Upper lobe of left lung (tissue), 6 donors: Measurements from ENCODE around the gene PLAC8L1. TPM values are rescaled to one million over a fixed set of nuclear protein-coding genes. Genes with fewer than 3 reads are reported as not detected.

ENCODE experiments used
- ATAC-seq, 2 donors: fragments of 200-7000 bp; cut with Tn5 transposase; one replicate each; pipeline ENCODE4 v1.9.1; 2022; ENCODE audit warnings: mild to moderate bottlenecking in 2 of 2, moderate library complexity in 2 of 2; ENCODE audit not compliant: low FRiP score in 2 of 2
- DNase-seq, 2 donors: peaks; one replicate each; pipeline ENCODE4 v3.0.0-alpha.2; 2019 to 2020
- H3K27ac ChIP-seq, 4 donors: fragments of 200-600 bp; sonication (generic); one replicate each; pipeline ENCODE4 v1.5.1; 2016 to 2019
- H3K27me3 ChIP-seq, 4 donors: fragments of 200-600 bp; sonication (generic); one replicate each; pipeline ENCODE4 v1.5.1; 2017 to 2019
- H3K36me3 ChIP-seq, 4 donors: fragments of 200-600 bp; sonication (generic); one replicate each; pipeline ENCODE4 v1.5.1; 2016 to 2019
- H3K4me1 ChIP-seq, 4 donors: fragments of 200-600 bp; sonication (generic); one replicate each; pipeline ENCODE4 v1.5.1; 2018 to 2019
- H3K4me3 ChIP-seq, 4 donors: fragments of 200-600 bp; sonication (generic); one replicate each; pipeline ENCODE4 v1.5.1; 2017 to 2019; ENCODE audit warnings: mild to moderate bottlenecking in 2 of 4, moderate library complexity in 1 of 4
- H3K9me3 ChIP-seq, 4 donors: fragments of 200-600 bp; sonication (generic); one replicate each; pipeline ENCODE4 v1.5.1; 2018 to 2019
- CTCF ChIP-seq, 6 experiments: fragments of 450-650 bp in 4 of 6; fragments of 200-600 bp in 2 of 6; sonication (generic) in 2 of 6; IDR thresholded peaks; one replicate each; pipeline ENCODE4 v1.5.1; 2016 to 2019; ENCODE audit warnings: antibody characterized with exemption in 6 of 6
- EP300 ChIP-seq, 4 donors: sonication (generic); formaldehyde crosslinking; IDR thresholded peaks; one replicate each; pipeline ENCODE4 v1.5.1; 2017; ENCODE audit warnings: antibody characterized with exemption in 4 of 4, control low read depth in 2 of 4
- POLR2A ChIP-seq, 4 donors: fragments of 450-650 bp; IDR thresholded peaks; one replicate each; pipeline ENCODE4 v1.5.1; 2016 to 2017; ENCODE audit warnings: antibody characterized with exemption in 4 of 4, mild to moderate bottlenecking in 2 of 4
- POLR2AphosphoS5 ChIP-seq, 2 donors: sonication (generic); formaldehyde crosslinking; IDR thresholded peaks; one replicate each; pipeline ENCODE4 v1.5.1; 2017; ENCODE audit warnings: antibody characterized with exemption in 2 of 2
- WGBS, 2 donors: methylation state at CpG; one replicate each; pipeline ENCODE4 v1.1.5; 2017 to 2018; 5-methylcytosine and 5-hydroxymethylcytosine counted together
- total RNA-seq, 6 donors: library from RNA; depleted of rRNA in 4 of 6; stranded (reverse); fragments of >200 nt in 4 of 6; gene quantifications; one replicate each; pipeline versions ENCODE4 v1.1.0 to v1.2.1, GENCODE V29; 2016 to 2021
- donor health status: DM: no; HTN: no; CAD: no; lungs with moderate emphysema.
- donor health status: DM: no; HTN: yes; CAD: no; lungs with severe emphysema.

Gene PLAC8L1
- total RNA-seq, 6 donors from 2014 or later = 1.3 TPM; not detected in 5

GRCh38 chr5:146050086-146050485 lies 55.3 kb downstream of the PLAC8L1 start:
- no peak overlapping the region for H3K27ac ChIP-seq

GRCh38 chr5:146049704-146050026 lies 55.7 kb downstream of the PLAC8L1 start:
- H3K9me3 ChIP-seq = no peaks in the 10 kb centered on the region
- no peak overlapping the region for H3K4me3 ChIP-seq
- no peaks in the 10 kb centered on the region for H3K36me3 ChIP-seq
- H3K27ac ChIP-seq = no peak overlapping the region
- no peaks in the 10 kb centered on the region for H3K27me3 ChIP-seq
- 51 to 77% methylated on average over 3 of the region's 3 CpGs for WGBS, 2 donors
- no peak for DNase-seq
- TF ChIP-seq CTCF (IDR thresholded peaks at IDR 0.05) = peak in 1 of 6 experiments; percentile 4
- no peak for TF ChIP-seq POLR2AphosphoS5 (IDR thresholded peaks at IDR 0.05)
- no peak for TF ChIP-seq POLR2A (IDR thresholded peaks at IDR 0.05)
- no peak for TF ChIP-seq EP300 (IDR thresholded peaks at IDR 0.05)
- no peak for ATAC-seq
- no peaks in the 10 kb centered on the region for H3K4me1 ChIP-seq

More at GRCh38 chr5:146050086-146050485, 55.3 kb downstream of the PLAC8L1 start:
- no peaks in the 10 kb centered on the region for H3K27me3 ChIP-seq
- no peak for DNase-seq
- TF ChIP-seq POLR2A (IDR thresholded peaks at IDR 0.05) (no peak), CTCF (IDR thresholded peaks at IDR 0.05) (no peak), POLR2AphosphoS5 (IDR thresholded peaks at IDR 0.05) (no peak), EP300 (IDR thresholded peaks at IDR 0.05) (no peak)
- H3K9me3 ChIP-seq = no peaks in the 10 kb centered on the region
- ATAC-seq = no peak
- WGBS, 2 donors = 79 to 90% methylated on average over 5 of the region's 5 CpGs
- H3K36me3 ChIP-seq = no peaks in the 10 kb centered on the region
- H3K4me3 ChIP-seq = no peak overlapping the region
- H3K4me1 ChIP-seq = no peaks in the 10 kb centered on the region

- DNase-seq (peak; percentile 10 to 52), ATAC-seq (peak; percentile 55 to 71)
- WGBS, 2 donors = 71 to 76% methylated on average over 13 to 15 of the region's 15 CpGs
Observed at GRCh38 chr5:146048994-146049703, 56.2 kb downstream of the PLAC8L1 start.

GRCh38 chr5:146047396-146047795 lies 58.0 kb downstream of the PLAC8L1 start:
- Histone ChIP-seq H3K27ac (no peak overlapping the region), H3K9me3 (no peaks in the 10 kb centered on the region), H3K36me3 (no peaks in the 10 kb centered on the region), H3K27me3 (no peaks in the 10 kb centered on the region), H3K4me3 (no peak overlapping the region), H3K4me1 (no peaks in the 10 kb centered on the region)
- DNase-seq (no peak), ATAC-seq (no peak)
- 66% methylated on average over 4 of the region's 4 CpGs for WGBS, 2 donors
- no peak for TF ChIP-seq POLR2AphosphoS5 (IDR thresholded peaks at IDR 0.05)
- TF ChIP-seq CTCF (IDR thresholded peaks at IDR 0.05) = no peak
- no peak for TF ChIP-seq POLR2A (IDR thresholded peaks at IDR 0.05)
- no peak for TF ChIP-seq EP300 (IDR thresholded peaks at IDR 0.05)

More at GRCh38 chr5:146048994-146049703, 56.2 kb downstream of the PLAC8L1 start:
- Histone ChIP-seq H3K9me3 (no peaks in the 10 kb centered on the region), H3K36me3 (no peaks in the 10 kb centered on the region), H3K4me1 (no peaks in the 10 kb centered on the region), H3K4me3 (no peak overlapping the region), H3K27me3 (no peaks in the 10 kb centered on the region), H3K27ac (no peak overlapping the region)
- TF ChIP-seq EP300 (IDR thresholded peaks at IDR 0.05) (no peak), CTCF (IDR thresholded peaks at IDR 0.05) (peak; percentile 32 to 65 (median 52))

- WGBS, 2 donors = 90 to 91% methylated on average over 4 of the region's 4 CpGs
- Histone ChIP-seq H3K4me1 (no peaks in the 10 kb centered on the region), H3K36me3 (no peaks in the 10 kb centered on the region), H3K27me3 (no peaks in the 10 kb centered on the region), H3K27ac (no peak overlapping the region), H3K4me3 (no peak overlapping the region), H3K9me3 (no peaks in the 10 kb centered on the region)
- DNase-seq (no peak), ATAC-seq (no peak)
- no peak for TF ChIP-seq POLR2A (IDR thresholded peaks at IDR 0.05)
Observed at GRCh38 chr5:146043722-146044121, 61.7 kb downstream of the PLAC8L1 start.
